ENCODE results near the gene NAA10.

GRCh38 chrX:153934148-153934761 lies 582 bp downstream of the NAA10 start:
- TF ChIP-seq REST (IDR thresholded peaks at IDR 0.05; ENCODE audit: insufficient read depth in 1 of 2, low read depth in 2 of 2, low read length in 1 of 2) (no peak), CTCF (IDR thresholded peaks at IDR 0.05) (no peak), POLR2AphosphoS5 (IDR thresholded peaks at IDR 0.05; ENCODE audit: low read depth, low read length) (no peak), SIN3A (IDR thresholded peaks at IDR 0.05; ENCODE audit: borderline replicate concordance, insufficient read depth, low read depth, low read length) (no peak)

Measured in Panc1 (cell line).